ENCODE data around the gene SRL. TPM values are rescaled to one million over a fixed set of nuclear protein-coding genes. Genes with fewer than 3 reads are reported as not detected.

The SRL gene
- total and polyA plus RNA-seq, 2 of the 13 experiments (the other 11 are each of a cell fraction or from before 2014, with no cell fraction given) = 0.05 TPM; not detected in 1

GRCh38 chr16:4200000-4200780 is 41.7 kb downstream of the SRL start (continued):
- TF ChIP-seq ZNF564 (CRISPR knock-in tag; IDR thresholded peaks at IDR 0.05) = no peak
- TF ChIP-seq ZNF333 (CRISPR knock-in tag; IDR thresholded peaks at IDR 0.05; ENCODE audit: borderline replicate concordance) = no peak
- TF ChIP-seq ZNF687 (CRISPR knock-in tag; IDR thresholded peaks at IDR 0.05) = peak; percentile 33
- no peak for TF ChIP-seq ZNF503 (CRISPR knock-in tag; IDR thresholded peaks at IDR 0.05)
- TF ChIP-seq ZFP36L2 (CRISPR knock-in tag; IDR thresholded peaks at IDR 0.05) = no peak
- no peak for TF ChIP-seq ZBED4 (CRISPR knock-in tag; IDR thresholded peaks at IDR 0.05; ENCODE audit: borderline replicate concordance)
- TF ChIP-seq THAP9 (CRISPR knock-in tag; IDR thresholded peaks at IDR 0.05; ENCODE audit: borderline replicate concordance) = no peak
- TF ChIP-seq SMAD1 (CRISPR knock-in tag; IDR thresholded peaks at IDR 0.05; ENCODE audit: borderline replicate concordance, low read depth) = no peak
- TF ChIP-seq RAD51 (IDR thresholded peaks at IDR 0.05; ENCODE audit: borderline replicate concordance) = no peak
- no peak for TF ChIP-seq SALL2 (CRISPR knock-in tag; IDR thresholded peaks at IDR 0.05)
- TF ChIP-seq HBP1 (CRISPR knock-in tag; IDR thresholded peaks at IDR 0.05; ENCODE audit: low read depth) = no peak
- TF ChIP-seq, protein P1, sequence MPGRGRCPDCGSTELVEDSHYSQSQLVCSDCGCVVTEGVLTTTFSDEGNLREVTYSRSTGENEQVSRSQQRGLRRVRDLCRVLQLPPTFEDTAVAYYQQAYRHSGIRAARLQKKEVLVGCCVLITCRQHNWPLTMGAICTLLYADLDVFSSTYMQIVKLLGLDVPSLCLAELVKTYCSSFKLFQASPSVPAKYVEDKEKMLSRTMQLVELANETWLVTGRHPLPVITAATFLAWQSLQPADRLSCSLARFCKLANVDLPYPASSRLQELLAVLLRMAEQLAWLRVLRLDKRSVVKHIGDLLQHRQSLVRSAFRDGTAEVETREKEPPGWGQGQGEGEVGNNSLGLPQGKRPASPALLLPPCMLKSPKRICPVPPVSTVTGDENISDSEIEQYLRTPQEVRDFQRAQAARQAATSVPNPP (CRISPR knock-in tag; IDR thresholded peaks at IDR 0.05) = no peak

All from HepG2 (cell line).